ENCODE measurements around the gene TICAM2. TPM values are rescaled to one million over a fixed set of nuclear protein-coding genes. Genes with fewer than 3 reads are reported as not detected.

TICAM2 gene
- total RNA-seq, 1 donor from 2014 or later = 5.8 TPM

- H3K27ac ChIP-seq = peak overlapping the region; percentile 48
- no peaks in the 10 kb centered on the region for H3K36me3 ChIP-seq
- H3K27me3 ChIP-seq (ENCODE audit: low read depth) = no peaks in the 10 kb centered on the region
- intact Hi-C loops (cut with DNase I) = no loop called here
- no peak for DNase-seq
- peak in 1 of 2 donors; percentile 65 for ATAC-seq
- TF ChIP-seq CTCF (IDR thresholded peaks at IDR 0.05) = no peak
- H3K4me1 ChIP-seq = peaks cover 18% of the 10 kb centered on the region
- H3K4me3 ChIP-seq = no peak overlapping the region
- no peaks in the 10 kb centered on the region for H3K9me3 ChIP-seq
Observed at GRCh38 chr5:115558388-115558956, 43.8 kb downstream of the TICAM2 start.

- Histone ChIP-seq H3K36me3 (no peaks in the 10 kb centered on the region), H3K9me3 (no peaks in the 10 kb centered on the region), H3K4me3 (no peak overlapping the region), H3K27ac (peak overlapping the region; percentile 48), H3K27me3 (ENCODE audit: low read depth) (no peaks in the 10 kb centered on the region), H3K4me1 (peaks cover 18% of the 10 kb centered on the region)
- no peak for DNase-seq
- no peak for TF ChIP-seq CTCF (IDR thresholded peaks at IDR 0.05)
- peak; percentile 34 to 64 for ATAC-seq
- intact Hi-C loops (cut with DNase I) = no loop called here
Observed at GRCh38 chr5:115557667-115558387, 44.5 kb downstream of the TICAM2 start.

GRCh38 chr5:115556276-115556675, 46.0 kb downstream of the TICAM2 start:
- no peak for ATAC-seq
- Histone ChIP-seq H3K36me3 (no peaks in the 10 kb centered on the region), H3K27me3 (ENCODE audit: low read depth) (no peaks in the 10 kb centered on the region), H3K9me3 (no peaks in the 10 kb centered on the region), H3K4me3 (no peak overlapping the region), H3K27ac (no peak overlapping the region), H3K4me1 (peaks cover 18% of the 10 kb centered on the region)
- TF ChIP-seq CTCF (IDR thresholded peaks at IDR 0.05) = no peak
- intact Hi-C loops (cut with DNase I) = no loop called here
- DNase-seq = no peak

GRCh38 chr5:115555084-115555633, 47.1 kb downstream of the TICAM2 start:
- Histone ChIP-seq H3K4me1 (peaks cover 18% of the 10 kb centered on the region), H3K9me3 (no peaks in the 10 kb centered on the region), H3K36me3 (no peaks in the 10 kb centered on the region), H3K27ac (no peak overlapping the region), H3K27me3 (ENCODE audit: low read depth) (no peaks in the 10 kb centered on the region), H3K4me3 (no peak overlapping the region)
- DNase-seq (no peak), ATAC-seq (no peak)
- intact Hi-C loops (cut with DNase I) = no loop called here
- TF ChIP-seq CTCF (IDR thresholded peaks at IDR 0.05) = no peak

- Histone ChIP-seq H3K27ac (no peak overlapping the region), H3K36me3 (no peaks in the 10 kb centered on the region), H3K4me1 (peaks cover 16% of the 10 kb centered on the region), H3K27me3 (ENCODE audit: low read depth) (no peaks in the 10 kb centered on the region), H3K9me3 (no peaks in the 10 kb centered on the region), H3K4me3 (no peak overlapping the region)
- intact Hi-C loops (cut with DNase I) = no loop called here
- TF ChIP-seq CTCF (IDR thresholded peaks at IDR 0.05) = no peak
- DNase-seq (no peak), ATAC-seq (no peak)
Observed at GRCh38 chr5:115553082-115553481, 49.2 kb downstream of the TICAM2 start.

All from lower lobe of right lung (tissue), 2 donors.